Endothelial cell of umbilical vein (primary cell): ENCODE data around the gene SEMA5A.

Experiments used
- FOS ChIP-seq: IDR thresholded peaks from 2 replicates; pipeline ENCODE4 v1.6.1; 2011; ENCODE audit warnings: mild to moderate bottlenecking, low read length, moderate library complexity, borderline replicate concordance; ENCODE audit not compliant: insufficient read depth
- POLR2A ChIP-seq: IDR thresholded peaks from 2 replicates; pipeline ENCODE4 v1.6.1; 2012; ENCODE audit warnings: low read depth, mild to moderate bottlenecking, control low read depth, low read length
- POLR2AphosphoS5 ChIP-seq: IDR thresholded peaks from 2 replicates; pipeline ENCODE4 v1.6.1; 2012; ENCODE audit warnings: low read depth, mild to moderate bottlenecking, control low read depth, low read length, moderate library complexity; ENCODE audit not compliant: insufficient read depth
- TF ChIP-seq, protein P1 (sequence below), 2 donors: IDR thresholded peaks; 1 replicate in 1 of 2; 2 replicates in 1 of 2; pipeline ENCODE4 v1.5.1; 2011; ENCODE audit warnings: low read length in 2 of 2, mild to moderate bottlenecking in 2 of 2, moderate library complexity in 2 of 2, control low read depth in 1 of 2, inconsistent platforms in 1 of 2, low read depth in 1 of 2; ENCODE audit not compliant: insufficient read depth in 1 of 2; ENCODE audit errors: extremely low read depth in 1 of 2

DNA sequence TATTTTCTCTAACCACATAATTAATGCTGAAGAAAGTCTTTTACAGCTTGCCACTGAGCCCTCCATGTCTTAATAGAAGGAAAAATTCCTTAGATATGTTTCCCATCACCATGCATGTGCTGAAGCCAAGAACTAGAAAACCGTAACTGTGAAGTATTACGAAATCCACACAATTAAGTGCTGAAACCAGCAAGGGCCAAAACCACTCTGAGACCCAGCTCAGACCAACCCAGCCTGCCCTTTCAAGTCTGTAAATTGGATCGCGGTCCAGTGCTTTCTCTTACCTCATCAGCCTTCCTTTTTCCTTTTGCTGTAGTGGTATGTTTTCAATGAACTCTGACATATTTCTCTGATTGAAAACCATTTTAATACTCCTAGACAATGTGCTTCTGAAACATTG is 26.3 kb downstream of the SEMA5A start:
- TF ChIP-seq, protein P1, sequence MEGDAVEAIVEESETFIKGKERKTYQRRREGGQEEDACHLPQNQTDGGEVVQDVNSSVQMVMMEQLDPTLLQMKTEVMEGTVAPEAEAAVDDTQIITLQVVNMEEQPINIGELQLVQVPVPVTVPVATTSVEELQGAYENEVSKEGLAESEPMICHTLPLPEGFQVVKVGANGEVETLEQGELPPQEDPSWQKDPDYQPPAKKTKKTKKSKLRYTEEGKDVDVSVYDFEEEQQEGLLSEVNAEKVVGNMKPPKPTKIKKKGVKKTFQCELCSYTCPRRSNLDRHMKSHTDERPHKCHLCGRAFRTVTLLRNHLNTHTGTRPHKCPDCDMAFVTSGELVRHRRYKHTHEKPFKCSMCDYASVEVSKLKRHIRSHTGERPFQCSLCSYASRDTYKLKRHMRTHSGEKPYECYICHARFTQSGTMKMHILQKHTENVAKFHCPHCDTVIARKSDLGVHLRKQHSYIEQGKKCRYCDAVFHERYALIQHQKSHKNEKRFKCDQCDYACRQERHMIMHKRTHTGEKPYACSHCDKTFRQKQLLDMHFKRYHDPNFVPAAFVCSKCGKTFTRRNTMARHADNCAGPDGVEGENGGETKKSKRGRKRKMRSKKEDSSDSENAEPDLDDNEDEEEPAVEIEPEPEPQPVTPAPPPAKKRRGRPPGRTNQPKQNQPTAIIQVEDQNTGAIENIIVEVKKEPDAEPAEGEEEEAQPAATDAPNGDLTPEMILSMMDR (IDR thresholded peaks at IDR 0.05; ENCODE audit: extremely low read depth in 1 of 2, insufficient read depth in 1 of 2, low read depth in 1 of 2, low read length in 2 of 2) = no peak
- TF ChIP-seq POLR2AphosphoS5 (no peak), POLR2A (no peak), FOS (no peak)
